ENCODE data around the gene C12orf43. TPM values are rescaled to one million over a fixed set of nuclear protein-coding genes. Genes with fewer than 3 reads are reported as not detected.
A peak's percentile ranks its signal among the peaks of the same experiment; 100 is the strongest.
"Not testable (repeated sequence)": the region's sequence is repeated elsewhere in the genome, so short reads cannot be mapped to it uniquely, and the experiment has no call there.

The C12orf43 gene
- total RNA-seq, 1 donor from 2014 or later: 12.3 TPM

DNA sequence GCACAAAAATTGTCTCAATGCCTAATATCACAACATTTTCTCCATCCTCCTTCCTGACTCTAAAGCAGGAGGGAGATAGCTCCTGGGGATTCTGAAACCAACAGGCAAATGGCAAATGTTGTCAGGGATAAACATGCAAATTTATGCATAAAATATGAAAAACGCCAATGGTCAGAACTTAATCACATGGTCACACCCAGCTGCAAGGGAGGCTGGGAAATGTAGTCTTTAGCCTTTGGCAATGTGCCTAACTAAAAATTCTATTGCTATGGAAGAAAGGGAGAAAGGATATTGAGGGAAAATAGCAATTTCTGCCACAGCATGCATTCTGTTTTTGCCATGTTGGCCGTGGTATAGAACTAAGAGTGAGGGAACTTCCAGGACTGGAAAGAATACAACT is 34.4 kb upstream of the C12orf43 start:
- ATAC-seq: no peak
- Histone ChIP-seq H3K27ac (no peak overlapping the region), H3K9me3 (no peaks in the 10 kb centered on the region), H3K36me3 (no peaks in the 10 kb centered on the region), H3K4me1 (no peaks in the 10 kb centered on the region), H3K4me3 (no peak overlapping the region), H3K27me3 (ENCODE audit: low read depth) (no peaks in the 10 kb centered on the region)
- TF ChIP-seq, protein P1, sequence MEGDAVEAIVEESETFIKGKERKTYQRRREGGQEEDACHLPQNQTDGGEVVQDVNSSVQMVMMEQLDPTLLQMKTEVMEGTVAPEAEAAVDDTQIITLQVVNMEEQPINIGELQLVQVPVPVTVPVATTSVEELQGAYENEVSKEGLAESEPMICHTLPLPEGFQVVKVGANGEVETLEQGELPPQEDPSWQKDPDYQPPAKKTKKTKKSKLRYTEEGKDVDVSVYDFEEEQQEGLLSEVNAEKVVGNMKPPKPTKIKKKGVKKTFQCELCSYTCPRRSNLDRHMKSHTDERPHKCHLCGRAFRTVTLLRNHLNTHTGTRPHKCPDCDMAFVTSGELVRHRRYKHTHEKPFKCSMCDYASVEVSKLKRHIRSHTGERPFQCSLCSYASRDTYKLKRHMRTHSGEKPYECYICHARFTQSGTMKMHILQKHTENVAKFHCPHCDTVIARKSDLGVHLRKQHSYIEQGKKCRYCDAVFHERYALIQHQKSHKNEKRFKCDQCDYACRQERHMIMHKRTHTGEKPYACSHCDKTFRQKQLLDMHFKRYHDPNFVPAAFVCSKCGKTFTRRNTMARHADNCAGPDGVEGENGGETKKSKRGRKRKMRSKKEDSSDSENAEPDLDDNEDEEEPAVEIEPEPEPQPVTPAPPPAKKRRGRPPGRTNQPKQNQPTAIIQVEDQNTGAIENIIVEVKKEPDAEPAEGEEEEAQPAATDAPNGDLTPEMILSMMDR (IDR thresholded peaks at IDR 0.05): no peak
- intact Hi-C loops (cut with DNase I): no loop called here
- DNase-seq: no peak

DNA sequence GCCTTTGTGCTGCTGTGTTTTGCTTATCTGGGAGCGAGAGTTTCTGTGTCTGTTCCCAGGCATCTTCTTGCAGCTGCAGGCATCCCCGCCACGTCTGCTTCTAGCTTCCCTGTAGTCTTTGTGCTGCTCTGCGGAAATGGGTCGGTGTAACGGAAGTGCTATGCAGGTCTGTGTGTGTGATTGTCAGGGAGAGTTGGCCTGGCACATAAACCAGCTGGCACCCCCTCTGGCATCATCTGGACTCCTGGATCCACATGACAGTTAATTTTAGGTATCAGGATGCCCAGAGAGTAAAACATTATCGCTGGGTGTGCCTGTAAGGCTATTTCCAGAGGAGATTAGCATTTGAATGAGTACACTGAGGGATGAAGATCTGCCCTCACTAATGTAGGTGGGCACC is 32.2 kb upstream of the C12orf43 start:
- TF ChIP-seq, protein P1 (IDR thresholded peaks at IDR 0.05): no peak
- Histone ChIP-seq H3K27me3 (ENCODE audit: low read depth) (no peaks in the 10 kb centered on the region), H3K4me3 (no peak overlapping the region), H3K36me3 (no peaks in the 10 kb centered on the region), H3K27ac (no peak overlapping the region), H3K9me3 (no peaks in the 10 kb centered on the region), H3K4me1 (no peaks in the 10 kb centered on the region)
- ATAC-seq (no peak), DNase-seq (no peak)
- intact Hi-C loops (cut with DNase I): no loop called here

DNA sequence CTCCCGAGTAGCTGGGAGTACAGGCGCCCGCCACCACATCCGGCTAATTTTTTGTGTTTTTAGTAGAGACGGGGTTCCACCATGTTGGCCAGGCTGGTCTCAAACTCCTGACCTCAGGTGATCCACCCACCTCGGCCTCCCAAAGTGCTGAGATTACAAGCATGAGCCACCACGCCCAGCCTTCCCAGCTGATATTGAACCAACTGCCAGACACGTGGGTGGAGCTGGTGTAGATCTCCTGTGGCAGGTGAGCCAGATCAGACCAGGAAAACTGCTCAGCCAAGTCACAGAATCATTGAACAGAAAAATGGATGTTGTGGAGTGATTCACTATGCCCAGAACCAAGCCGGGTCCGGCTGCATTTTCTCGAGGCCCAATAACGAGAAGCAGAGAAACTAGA is 31.1 kb upstream of the C12orf43 start:
- intact Hi-C loops (cut with DNase I); H3K27ac ChIP-seq; DNase-seq; H3K9me3 ChIP-seq; H3K4me1 ChIP-seq; H3K36me3 ChIP-seq; ATAC-seq; H3K27me3 ChIP-seq (ENCODE audit: low read depth); H3K4me3 ChIP-seq: not testable (repeated sequence)

DNA sequence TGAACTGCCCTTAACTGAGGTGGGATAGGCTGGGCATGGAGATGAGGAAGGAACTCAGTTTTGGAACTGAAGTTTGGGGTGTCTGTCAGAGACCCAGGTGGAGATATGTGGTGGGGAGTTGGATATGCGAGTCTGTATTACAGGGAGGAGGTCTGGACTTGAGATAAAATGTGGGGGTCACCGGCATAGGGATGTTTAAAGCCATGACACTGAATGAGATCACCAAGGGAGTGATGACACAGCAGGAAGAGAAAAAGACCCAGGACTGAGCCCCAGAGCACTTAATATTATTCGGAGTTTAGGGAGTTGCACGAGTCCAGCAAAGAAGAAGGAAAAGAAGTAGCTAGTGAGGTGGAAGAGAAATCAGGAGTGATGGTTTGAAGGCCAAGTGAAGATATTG is 26.8 kb upstream of the C12orf43 start:
- Histone ChIP-seq H3K27me3 (ENCODE audit: low read depth) (no peaks in the 10 kb centered on the region), H3K36me3 (no peaks in the 10 kb centered on the region), H3K4me1 (no peaks in the 10 kb centered on the region), H3K27ac (no peak overlapping the region), H3K4me3 (no peak overlapping the region), H3K9me3 (no peaks in the 10 kb centered on the region)
- ATAC-seq (no peak), DNase-seq (no peak)
- intact Hi-C loops (cut with DNase I): no loop called here
- TF ChIP-seq, protein P1 (IDR thresholded peaks at IDR 0.05): no peak

DNA sequence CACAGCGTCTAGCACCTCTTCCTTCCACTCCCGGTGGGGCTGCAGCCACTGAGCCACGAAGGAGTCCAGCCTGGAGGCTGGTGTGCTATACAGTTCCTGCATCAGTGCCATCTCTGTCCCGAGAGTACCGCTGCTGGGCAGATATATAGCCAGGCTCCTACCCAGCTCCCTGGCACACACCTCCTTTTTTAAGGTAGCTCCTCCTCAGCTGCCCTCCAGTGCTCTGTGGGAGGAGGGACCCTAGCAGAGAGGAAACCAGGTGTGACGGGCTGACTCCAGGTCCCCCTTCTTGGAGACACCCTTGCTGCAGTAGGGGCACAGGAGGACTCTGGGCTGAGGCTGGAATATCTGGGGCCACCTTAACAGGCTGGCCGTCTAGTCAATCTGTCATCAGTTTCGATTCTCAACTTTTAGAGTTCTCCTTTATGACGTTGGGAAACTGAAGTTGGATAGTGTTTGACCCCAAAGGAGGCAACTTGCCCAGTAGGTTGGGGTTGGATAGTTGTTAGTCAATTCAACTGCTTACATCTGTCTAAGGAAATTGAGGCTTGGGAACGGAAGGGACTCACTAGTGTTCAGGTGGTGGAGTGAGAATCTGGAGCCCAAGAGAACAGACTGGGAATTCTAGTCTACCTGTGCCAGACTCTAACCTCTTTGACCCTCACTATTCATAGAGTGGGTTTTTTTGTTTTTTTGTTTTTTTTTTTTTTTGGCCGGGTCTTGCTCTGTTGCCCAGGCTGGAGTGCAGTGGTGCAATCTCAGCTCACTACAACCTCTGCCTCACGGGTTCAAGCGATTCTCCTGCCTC is 22.8 kb upstream of the C12orf43 start, which contains the start of gene OASL:
TSS of gene OASL (minus strand) at position 386 of the 808 bp plus-strand sequence. CDS start at position 111, 275 bp downstream.
- Histone ChIP-seq H3K27ac (peak within 1 kb of the TSS; percentile 76), H3K36me3 (no peaks in the 10 kb centered on the region), H3K4me3 (peak within 1 kb of the TSS; percentile 62), H3K9me3 (no peaks in the 10 kb centered on the region), H3K4me1 (peaks cover 11% of the 10 kb centered on the region), H3K27me3 (ENCODE audit: low read depth) (no peaks in the 10 kb centered on the region)
- TF ChIP-seq, protein P1 (IDR thresholded peaks at IDR 0.05): no peak
- DNase-seq (peak; percentile 69), ATAC-seq (peak; percentile 88 to 89)
- intact Hi-C loops (cut with DNase I): no loop called here

DNA sequence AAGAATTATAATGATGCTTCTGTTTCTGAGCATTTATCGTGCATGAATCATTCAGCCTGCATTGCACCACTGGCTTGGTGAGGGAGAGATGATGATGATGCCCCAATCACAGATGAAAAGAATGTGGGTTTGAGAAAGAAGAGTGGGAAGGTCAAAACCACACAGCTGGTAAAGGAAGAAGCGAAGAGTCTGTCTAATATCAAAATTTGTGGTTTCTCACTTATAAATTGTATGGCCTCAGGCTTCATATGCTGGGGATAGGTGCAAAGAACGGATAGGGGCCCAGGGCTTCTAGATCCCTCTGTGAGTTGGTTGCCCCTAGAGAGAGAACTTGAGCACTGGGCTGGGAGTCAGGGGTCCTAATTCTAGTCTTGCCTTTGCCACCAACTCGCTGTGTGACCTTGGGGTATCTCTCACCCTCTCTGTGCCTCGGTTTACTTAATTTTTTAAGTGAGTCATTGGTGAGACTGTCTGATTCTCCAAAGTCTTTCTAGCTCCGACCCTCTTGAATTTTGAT is 20.6 kb upstream of the C12orf43 start:
- Histone ChIP-seq H3K9me3 (no peaks in the 10 kb centered on the region), H3K27ac (peak overlapping the region; percentile 0), H3K27me3 (ENCODE audit: low read depth) (no peaks in the 10 kb centered on the region), H3K36me3 (no peaks in the 10 kb centered on the region), H3K4me1 (peaks cover 11% of the 10 kb centered on the region), H3K4me3 (peak overlapping the region; percentile 62)
- peak; percentile 8 for DNase-seq
- TF ChIP-seq, protein P1 (IDR thresholded peaks at IDR 0.05): no peak
- intact Hi-C loops (cut with DNase I): no loop called here
- ATAC-seq: no peak

All from lower lobe of right lung (tissue), 2 donors.